Stomach smooth muscle (tissue), 2 donors: Measurements from ENCODE around the gene CDC40.
"Not testable (repeated sequence)": the region's sequence is repeated elsewhere in the genome, so short reads cannot be mapped to it uniquely, and the experiment has no call there.

ENCODE experiments used
- H3K27ac ChIP-seq: one replicate; pipeline ENCODE4 v1.7.0; 2013; ENCODE audit warnings: mild to moderate bottlenecking, low read length, inconsistent platforms
- H3K27me3 ChIP-seq, 2 donors: one replicate each; pipeline ENCODE4 v1.7.0; 2013; ENCODE audit warnings: low read length in 2 of 2; ENCODE audit not compliant: insufficient read depth in 2 of 2, control insufficient read depth in 1 of 2
- H3K36me3 ChIP-seq, 2 donors: one replicate each; pipeline ENCODE4 v1.7.0; 2013; ENCODE audit warnings: low read length in 2 of 2; ENCODE audit not compliant: control insufficient read depth in 2 of 2, insufficient read depth in 2 of 2
- H3K4me1 ChIP-seq: one replicate; pipeline ENCODE4 v1.7.0; 2013; ENCODE audit warnings: low read length; ENCODE audit not compliant: control insufficient read depth, insufficient read depth
- H3K4me3 ChIP-seq, 2 donors: one replicate each; pipeline ENCODE4 v1.7.0; 2013; ENCODE audit warnings: low read length in 2 of 2
- H3K9ac ChIP-seq, 2 donors: one replicate each; pipeline ENCODE4 v1.7.0; 2013; ENCODE audit warnings: low read length in 2 of 2, mild to moderate bottlenecking in 1 of 2
- H3K9me3 ChIP-seq, 2 donors: one replicate each; pipeline ENCODE4 v1.7.0; 2013; ENCODE audit warnings: low read length in 2 of 2; ENCODE audit not compliant: control insufficient read depth in 2 of 2
- donor health status: healthy.
- donor health status: Pancreatic carcinoma.

The CDC40 gene

GRCh38 chr6:110201151-110201884, 21.1 kb downstream of the CDC40 start:
- Histone ChIP-seq H3K4me3 (no peak overlapping the region), H3K9ac (no peak overlapping the region), H3K36me3 (no peaks in the 10 kb centered on the region), H3K27me3 (no peaks in the 10 kb centered on the region), H3K4me1 (no peaks in the 10 kb centered on the region), H3K9me3 (no peaks in the 10 kb centered on the region), H3K27ac (no peak overlapping the region)

DNA sequence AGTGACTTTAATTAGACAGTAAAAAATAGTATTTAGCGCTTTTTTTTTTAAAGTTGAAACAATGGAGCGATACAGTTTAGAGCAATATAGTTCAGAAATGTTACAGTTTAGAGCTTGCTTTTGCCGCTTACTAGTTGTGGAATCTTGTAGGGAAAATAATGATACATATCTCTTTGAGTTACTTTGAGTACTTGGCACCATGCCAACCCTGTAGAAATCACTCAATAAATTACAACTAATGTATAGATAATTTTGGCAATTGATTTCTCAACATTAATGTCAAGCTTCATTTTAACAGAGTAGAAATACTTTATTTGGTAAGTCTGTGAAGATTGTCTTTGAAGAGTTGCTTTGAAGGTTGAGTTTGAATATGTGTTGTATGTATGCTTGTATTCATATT, 27.4 kb downstream of the CDC40 start:
- Histone ChIP-seq H3K4me1 (no peaks in the 10 kb centered on the region), H3K9ac (no peak overlapping the region), H3K36me3 (peaks cover 6 to 9% of the 10 kb centered on the region in 2 donors), H3K4me3 (no peak overlapping the region), H3K9me3 (no peaks in the 10 kb centered on the region), H3K27me3 (no peaks in the 10 kb centered on the region), H3K27ac (no peak overlapping the region)

GRCh38 chr6:110211753-110212152, 31.5 kb downstream of the CDC40 start:
- H3K9ac ChIP-seq, result no peak overlapping the region
- H3K36me3 ChIP-seq, result peaks cover 20 to 28% of the 10 kb centered on the region in 2 donors
- no peaks in the 10 kb centered on the region for H3K9me3 ChIP-seq
- H3K4me3 ChIP-seq, result no peak overlapping the region
- H3K27me3 ChIP-seq, result no peaks in the 10 kb centered on the region
- no peak overlapping the region for H3K27ac ChIP-seq
- no peaks in the 10 kb centered on the region for H3K4me1 ChIP-seq

DNA sequence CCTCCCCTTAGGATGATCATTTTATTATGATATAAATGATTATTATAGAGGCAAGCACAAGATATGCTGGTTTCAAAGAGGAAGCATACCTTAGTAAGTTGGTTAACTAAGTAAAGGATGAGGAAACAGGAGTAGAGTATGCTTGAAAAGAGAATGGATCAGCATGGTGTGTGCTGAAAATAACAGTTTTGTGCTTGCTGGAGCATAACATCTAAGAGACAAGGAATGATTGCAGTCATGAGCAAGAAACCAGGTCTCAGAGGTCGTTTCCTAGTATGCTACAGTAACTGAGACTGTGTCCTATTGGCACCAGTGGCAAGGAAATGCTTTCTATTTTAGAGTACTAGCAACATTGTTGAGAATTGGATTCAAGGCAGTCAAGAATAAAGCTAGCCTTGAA, 34.1 kb downstream of the CDC40 start:
- Histone ChIP-seq H3K9me3 (no peaks in the 10 kb centered on the region), H3K9ac (no peak overlapping the region), H3K36me3 (peaks cover 29 to 35% of the 10 kb centered on the region in 2 donors), H3K27me3 (no peaks in the 10 kb centered on the region), H3K27ac (no peak overlapping the region), H3K4me1 (no peaks in the 10 kb centered on the region), H3K4me3 (no peak overlapping the region)

- no peaks in the 10 kb centered on the region for H3K27me3 ChIP-seq
- H3K27ac ChIP-seq, result no peak overlapping the region
- no peak overlapping the region for H3K4me3 ChIP-seq
- no peaks in the 10 kb centered on the region for H3K9me3 ChIP-seq
- H3K4me1 ChIP-seq, result no peaks in the 10 kb centered on the region
- no peak overlapping the region for H3K9ac ChIP-seq
- peaks cover 34 to 37% of the 10 kb centered on the region in 2 donors for H3K36me3 ChIP-seq
These were observed 35.9 kb downstream of the CDC40 start for GRCh38 chr6:110216140-110216539.

- Histone ChIP-seq H3K4me3 (no peak overlapping the region), H3K36me3 (peaks cover 31 to 32% of the 10 kb centered on the region in 2 donors), H3K9ac (no peak overlapping the region), H3K9me3 (no peaks in the 10 kb centered on the region), H3K27me3 (no peaks in the 10 kb centered on the region), H3K4me1 (no peaks in the 10 kb centered on the region), H3K27ac (no peak overlapping the region)
These were observed 37.0 kb downstream of the CDC40 start for GRCh38 chr6:110217266-110217665.

GRCh38 chr6:110221738-110222137, 41.5 kb downstream of the CDC40 start:
- Histone ChIP-seq H3K36me3 (peaks cover 17 to 25% of the 10 kb centered on the region in 2 donors), H3K4me3 (no peak overlapping the region), H3K27ac (no peak overlapping the region), H3K9ac (no peak overlapping the region), H3K4me1 (no peaks in the 10 kb centered on the region), H3K9me3 (no peaks in the 10 kb centered on the region), H3K27me3 (no peaks in the 10 kb centered on the region)

- Histone ChIP-seq H3K27ac (no peak overlapping the region), H3K36me3 (peaks cover 19 to 26% of the 10 kb centered on the region in 2 donors), H3K9ac (no peak overlapping the region), H3K4me1 (no peaks in the 10 kb centered on the region), H3K27me3 (no peaks in the 10 kb centered on the region), H3K4me3 (no peak overlapping the region), H3K9me3 (no peaks in the 10 kb centered on the region)
These were observed 46.0 kb downstream of the CDC40 start for GRCh38 chr6:110226261-110226660.

DNA sequence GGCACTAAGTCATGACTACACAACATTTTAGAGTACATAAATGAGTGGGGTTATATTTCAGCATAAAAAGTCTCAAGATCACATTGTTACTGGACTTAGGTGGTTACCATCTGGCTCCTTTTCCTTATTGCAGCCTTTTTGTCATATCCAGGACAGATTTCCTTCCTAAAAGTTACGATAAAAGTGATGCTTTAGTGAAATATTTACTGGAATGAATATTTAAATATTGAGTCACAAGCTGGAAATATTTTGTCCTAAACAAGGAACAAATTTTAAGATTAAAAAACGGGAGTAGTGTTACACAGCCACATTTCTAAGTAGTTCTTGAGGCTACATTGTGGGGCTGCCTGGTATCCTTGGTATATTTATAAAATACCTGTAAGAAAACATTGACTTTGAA, 52.2 kb downstream of the CDC40 start:
- H3K27ac ChIP-seq, result no peak overlapping the region
- no peaks in the 10 kb centered on the region for H3K9me3 ChIP-seq
- no peaks in the 10 kb centered on the region for H3K4me1 ChIP-seq
- no peak overlapping the region for H3K9ac ChIP-seq
- H3K4me3 ChIP-seq, result no peak overlapping the region
- peaks cover 13 to 21% of the 10 kb centered on the region in 2 donors for H3K36me3 ChIP-seq
- H3K27me3 ChIP-seq, result no peaks in the 10 kb centered on the region

- Histone ChIP-seq H3K4me3 (no peak overlapping the region), H3K9me3 (no peaks in the 10 kb centered on the region), H3K27me3 (no peaks in the 10 kb centered on the region), H3K36me3 (peaks cover 13 to 19% of the 10 kb centered on the region in 2 donors), H3K27ac (no peak overlapping the region), H3K4me1 (no peaks in the 10 kb centered on the region), H3K9ac (no peak overlapping the region)
These were observed 53.6 kb downstream of the CDC40 start for GRCh38 chr6:110233770-110234374.

- not testable (repeated sequence) for H3K4me3 ChIP-seq, H3K9ac ChIP-seq, H3K27me3 ChIP-seq, H3K27ac ChIP-seq, H3K4me1 ChIP-seq, H3K9me3 ChIP-seq
- peaks cover 13 to 19% of the 10 kb centered on the region in 2 donors for H3K36me3 ChIP-seq
These were observed 55.8 kb downstream of the CDC40 start for GRCh38 chr6:110236007-110236406.
